GM18520 (cell line): Measurements from ENCODE around the gene LRRC3.
"Not testable (repeated sequence)": the region's sequence is repeated elsewhere in the genome, so short reads cannot be mapped to it uniquely, and the experiment has no call there.

Experiments
- ATAC-seq: cut with Tn5 transposase; IDR thresholded peaks from one replicate; pipeline ENCODE4 v1.9.1; 2021; ENCODE audit not compliant: unreplicated experiment

Gene LRRC3, protein sequence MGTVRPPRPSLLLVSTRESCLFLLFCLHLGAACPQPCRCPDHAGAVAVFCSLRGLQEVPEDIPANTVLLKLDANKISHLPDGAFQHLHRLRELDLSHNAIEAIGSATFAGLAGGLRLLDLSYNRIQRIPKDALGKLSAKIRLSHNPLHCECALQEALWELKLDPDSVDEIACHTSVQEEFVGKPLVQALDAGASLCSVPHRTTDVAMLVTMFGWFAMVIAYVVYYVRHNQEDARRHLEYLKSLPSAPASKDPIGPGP

GRCh38 chr21:44454747-44455523 lies at the start of gene LRRC3:
Gene LRRC3 (plus strand): TSS chr21:44455510. CDS start chr21:44456645, 1,135 bp downstream.
- ATAC-seq, result no peak

DNA sequence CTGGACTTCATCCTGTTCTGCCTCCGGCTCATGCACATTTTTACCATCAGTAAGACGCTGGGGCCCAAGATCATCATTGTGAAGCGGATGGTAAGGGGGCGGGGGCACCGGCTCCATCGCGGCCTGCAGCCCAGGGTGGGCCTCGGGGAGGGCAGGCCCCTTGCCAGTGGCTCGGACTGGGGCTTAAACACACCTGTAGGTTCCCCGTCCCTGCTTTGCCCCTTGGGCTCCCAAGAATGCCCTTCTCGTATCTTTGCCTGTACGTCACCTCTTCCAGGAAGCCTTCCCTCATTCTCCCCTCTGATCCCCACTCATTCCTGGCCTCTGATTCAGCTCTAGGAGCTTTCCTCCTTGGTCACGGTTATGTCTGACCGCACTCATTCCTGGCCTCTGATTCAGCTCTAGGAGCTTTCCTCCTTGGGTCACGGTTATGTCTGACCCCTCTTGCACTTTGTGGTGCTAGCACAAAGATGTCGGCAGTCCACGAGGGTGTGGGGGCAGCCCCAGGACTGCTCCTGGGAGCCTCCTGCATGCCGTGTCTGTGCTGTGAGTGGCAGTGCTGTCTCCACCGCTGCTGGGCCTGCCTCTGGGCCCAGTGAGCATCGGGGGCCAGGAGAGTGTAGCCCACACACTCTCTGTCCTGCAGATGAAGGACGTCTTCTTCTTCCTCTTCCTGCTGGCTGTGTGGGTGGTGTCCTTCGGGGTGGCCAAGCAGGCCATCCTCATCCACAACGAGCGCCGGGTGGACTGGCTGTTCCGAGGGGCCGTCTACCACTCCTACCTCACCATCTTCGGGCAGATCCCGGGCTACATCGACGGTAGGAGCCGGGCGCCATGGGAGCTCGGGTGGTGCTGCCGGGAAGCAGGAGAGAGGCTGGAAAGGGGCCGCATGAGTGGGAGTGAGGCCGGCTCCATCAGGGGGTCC lies 49.1 kb upstream of the LRRC3 start:
- no peak for ATAC-seq

GRCh38 chr21:44406953-44407352 lies 48.4 kb upstream of the LRRC3 start:
- ATAC-seq, result no peak

- ATAC-seq, result no peak
These were observed 47.8 kb upstream of the LRRC3 start for GRCh38 chr21:44407493-44407892.

DNA sequence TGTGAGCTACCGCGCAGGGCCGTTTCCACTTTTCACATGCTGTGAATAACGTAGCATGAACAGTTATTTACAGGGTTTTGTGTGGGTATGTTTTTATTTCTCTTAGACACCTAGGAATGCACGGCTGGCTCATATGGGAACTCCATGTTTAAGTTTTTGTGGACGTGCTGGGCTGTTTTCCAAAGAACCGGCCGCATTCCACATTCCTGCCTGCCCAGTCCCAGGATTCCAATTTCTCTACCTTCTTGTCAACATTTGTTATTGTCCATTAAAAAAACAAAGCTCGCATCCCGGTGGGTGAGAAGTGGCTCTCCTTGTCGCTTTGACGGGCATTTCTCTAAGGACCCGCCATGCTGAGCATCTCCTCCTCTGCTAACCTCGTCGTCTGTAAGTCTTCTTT lies 47.1 kb upstream of the LRRC3 start:
- no peak for ATAC-seq

- no peak for ATAC-seq
These were observed 41.6 kb upstream of the LRRC3 start for GRCh38 chr21:44413566-44414290.

DNA sequence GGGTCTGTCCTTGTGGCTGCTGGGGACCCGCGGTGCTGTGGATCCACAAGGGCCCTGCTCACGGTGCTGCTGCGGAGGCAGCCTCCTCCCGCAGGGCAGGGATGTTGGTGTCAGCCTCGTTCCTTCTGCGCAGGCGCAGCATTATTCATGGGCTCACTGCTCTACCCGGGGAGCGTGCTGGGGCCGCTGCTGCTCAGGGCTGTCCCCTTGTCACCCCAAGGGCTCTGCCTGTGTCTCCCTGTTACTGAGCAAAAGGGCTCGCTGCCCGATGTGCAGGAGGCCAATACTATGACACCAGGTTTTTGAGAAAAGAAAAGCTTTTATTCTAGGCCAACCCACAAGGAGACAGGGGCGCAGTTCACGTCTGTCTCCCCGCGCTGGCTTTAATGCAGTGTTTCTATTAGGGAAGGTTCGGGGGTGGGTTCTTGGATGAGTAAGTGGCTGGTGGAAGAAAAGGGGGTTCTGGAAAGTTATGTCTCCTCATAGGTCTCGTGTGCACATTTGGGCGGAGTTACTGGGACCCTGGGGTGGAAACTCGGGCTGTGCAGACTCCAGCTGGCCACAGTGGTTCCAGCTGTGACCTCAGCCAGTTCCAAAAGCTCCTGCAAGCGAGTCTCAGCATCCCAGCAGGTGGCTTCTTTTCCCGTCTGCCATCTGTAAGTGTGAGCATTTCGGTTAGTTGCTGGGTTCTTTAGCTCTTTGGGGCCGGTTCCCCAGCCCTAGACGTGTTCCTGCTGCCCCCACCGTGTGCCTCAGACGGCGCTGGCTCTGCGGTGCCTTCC lies 40.8 kb upstream of the LRRC3 start:
- no peak for ATAC-seq

GRCh38 chr21:44415073-44416025 lies 40.0 kb upstream of the LRRC3 start:
- ATAC-seq, result no peak

DNA sequence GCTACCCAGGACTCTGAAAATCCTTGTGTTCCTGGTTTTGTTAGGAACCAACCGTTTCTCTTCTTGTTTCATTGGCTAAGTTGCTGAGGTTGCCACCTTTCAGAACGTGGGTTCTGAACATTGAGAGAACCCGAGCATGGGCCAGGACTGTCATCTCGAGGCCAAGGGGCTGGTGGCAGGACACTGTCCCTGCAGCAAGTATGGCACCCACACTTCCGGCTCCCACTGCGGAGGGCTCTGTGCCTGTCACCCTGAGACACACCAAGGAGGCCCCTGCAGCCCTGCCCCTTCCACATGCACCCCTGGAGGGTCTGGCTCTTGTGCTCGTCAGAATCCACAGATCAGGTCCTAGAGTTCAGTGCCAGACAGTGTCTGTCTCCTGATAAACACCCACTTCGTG lies 39.1 kb upstream of the LRRC3 start:
- ATAC-seq, result no peak

- not testable (repeated sequence) for ATAC-seq
These were observed 37.6 kb upstream of the LRRC3 start for GRCh38 chr21:44417621-44418107.

DNA sequence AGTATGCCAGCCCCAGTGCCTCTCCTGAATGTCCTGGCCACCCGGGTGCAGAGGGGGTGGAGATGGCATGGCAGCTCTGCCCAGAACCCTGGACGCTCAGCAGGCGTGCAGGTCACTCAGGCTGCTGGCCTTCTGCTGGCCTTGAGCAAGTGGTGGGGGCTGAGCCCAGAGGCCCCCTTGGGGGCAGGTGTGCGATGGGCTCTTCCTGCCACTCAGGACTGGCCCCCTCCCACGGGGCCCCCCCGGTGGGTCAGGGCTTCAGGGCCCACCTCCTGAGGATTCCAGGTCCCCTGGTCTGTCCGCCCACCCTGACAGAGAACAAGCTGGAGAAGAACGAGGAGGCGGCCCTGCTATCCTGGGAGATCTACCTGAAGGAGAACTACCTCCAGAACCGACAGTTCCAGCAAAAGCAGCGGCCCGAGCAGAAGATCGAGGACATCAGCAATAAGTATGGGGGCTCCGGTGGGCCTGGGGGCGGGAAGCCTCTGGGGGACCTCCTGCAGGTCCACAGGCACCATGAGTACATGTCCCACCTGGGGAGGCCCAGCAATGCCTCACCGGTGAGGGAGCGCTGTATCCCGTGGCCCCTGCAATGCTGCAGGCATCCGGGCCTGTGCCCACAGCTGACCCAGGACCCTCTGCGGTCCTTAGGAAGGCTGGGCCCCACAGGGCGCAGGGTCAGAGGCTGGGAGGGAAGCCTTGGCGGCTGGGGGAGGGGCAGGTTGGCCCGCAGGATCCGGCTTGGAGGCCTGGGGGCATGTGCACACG lies 37.0 kb upstream of the LRRC3 start:
- ATAC-seq, result no peak

GRCh38 chr21:44418876-44419230 lies 36.5 kb upstream of the LRRC3 start:
- no peak for ATAC-seq

- ATAC-seq, result no peak
These were observed 35.6 kb upstream of the LRRC3 start for GRCh38 chr21:44419679-44420078.

DNA sequence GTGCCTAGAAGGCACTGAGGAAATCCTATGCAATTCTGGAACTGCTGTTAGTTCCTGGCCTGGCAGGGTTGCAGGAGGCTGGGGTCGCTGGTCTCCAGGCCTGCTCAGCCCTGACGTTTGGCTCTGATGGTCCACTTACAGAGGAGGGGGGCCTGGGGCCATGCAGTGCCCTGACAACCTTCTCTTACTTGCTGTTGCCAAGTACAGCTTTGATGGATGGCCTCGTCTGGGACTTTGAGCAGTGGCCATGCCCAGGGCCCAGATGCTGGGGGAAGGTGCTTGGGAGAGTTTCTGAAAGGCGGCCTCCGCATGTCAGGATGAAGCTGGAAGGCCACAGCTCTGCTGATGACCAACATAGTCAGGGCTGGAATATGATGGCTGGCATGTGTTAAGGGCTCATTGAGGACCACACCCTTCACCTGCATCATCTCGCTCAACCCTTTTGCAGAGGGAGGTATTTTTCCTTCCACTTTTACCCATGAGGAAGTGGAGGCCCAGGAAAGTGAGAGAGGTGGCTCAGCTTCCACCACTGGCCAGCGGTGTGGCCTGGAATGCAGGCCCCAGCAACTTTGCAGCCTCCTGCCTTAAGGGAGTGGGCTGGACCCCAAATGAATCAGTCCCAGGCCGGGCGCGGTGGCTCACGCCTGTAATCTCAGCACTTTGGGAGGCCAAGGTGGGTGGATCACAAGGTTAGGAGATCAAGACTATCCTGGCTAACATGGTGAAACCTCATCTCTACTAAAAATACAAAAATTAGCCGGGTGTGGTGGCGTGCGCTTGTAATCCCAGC lies 34.7 kb upstream of the LRRC3 start:
- ATAC-seq, result no peak

GRCh38 chr21:44421901-44422840 lies 33.1 kb upstream of the LRRC3 start:
- ATAC-seq, result no peak

DNA sequence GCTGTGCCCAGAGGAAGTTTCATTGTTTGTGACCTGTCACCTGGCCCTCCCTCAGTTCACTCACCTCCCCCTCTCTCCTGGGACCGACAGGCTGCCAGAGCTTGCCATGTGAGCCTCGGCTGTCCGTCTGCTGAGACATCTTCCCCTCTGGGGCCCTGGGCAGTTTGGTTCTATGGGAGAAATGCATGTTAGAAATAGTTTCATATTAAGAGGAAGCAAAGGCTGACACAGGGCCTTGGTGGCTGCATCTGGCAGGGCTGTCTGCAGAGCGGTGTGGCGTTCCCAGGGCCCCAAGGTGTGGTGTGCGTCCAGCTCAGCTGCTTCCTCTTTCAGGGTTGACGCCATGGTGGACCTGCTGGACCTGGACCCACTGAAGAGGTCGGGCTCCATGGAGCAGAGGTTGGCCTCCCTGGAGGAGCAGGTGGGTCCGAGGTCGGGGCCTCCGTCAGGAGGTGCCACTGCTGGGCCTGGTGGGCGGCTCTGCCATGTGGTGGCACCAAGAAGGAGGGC lies 31.9 kb upstream of the LRRC3 start:
- no peak for ATAC-seq
